Thyroid gland (tissue), 4 donors: ENCODE measurements around the gene ARHGEF37.

Experiments used
- CTCF ChIP-seq, 6 experiments: fragments of 200-600 bp in 3 of 6; fragments of 450-650 bp in 3 of 6; sonication (generic) in 3 of 6; IDR thresholded peaks; one replicate each; pipeline ENCODE4 v1.5.1; 2016 to 2019; ENCODE audit warnings: antibody characterized with exemption in 6 of 6, mild to moderate bottlenecking in 2 of 6, inconsistent platforms in 1 of 6, moderate library complexity in 1 of 6
- POLR2A ChIP-seq, 2 donors: fragments of 450-650 bp; IDR thresholded peaks; one replicate each; pipeline ENCODE4 v1.6.1; 2017; ENCODE audit warnings: antibody characterized with exemption in 2 of 2, mild to moderate bottlenecking in 2 of 2, moderate library complexity in 1 of 2

GRCh38 chr5:149631506-149631905 is 50.2 kb downstream of the ARHGEF37 start:
- TF ChIP-seq CTCF (IDR thresholded peaks at IDR 0.05): no peak
- no peak for TF ChIP-seq POLR2A (IDR thresholded peaks at IDR 0.05)
